GM12878 (cell line): Measurements from ENCODE around the gene SCNN1B. TPM values are rescaled to one million over a fixed set of nuclear protein-coding genes. Genes with fewer than 3 reads are reported as not detected.

ENCODE experiments used
- BCL11A ChIP-seq: IDR thresholded peaks from 2 replicates; pipeline ENCODE4 v1.6.1; 2011; ENCODE audit warnings: low read depth, low read length
- FOXM1 ChIP-seq: IDR thresholded peaks from 2 replicates; pipeline ENCODE4 v1.6.1; 2012; ENCODE audit warnings: low read depth, mild to moderate bottlenecking, inconsistent platforms, low read length, moderate library complexity
- KDM1A ChIP-seq: fragments of 200-600 bp; sonication (generic); IDR thresholded peaks from 2 replicates; pipeline ENCODE4 v1.6.1; 2016; ENCODE audit warnings: borderline replicate concordance
- MTA2 ChIP-seq: fragments of 450-650 bp; IDR thresholded peaks from 2 replicates; pipeline ENCODE4 v1.6.1; 2016; ENCODE audit warnings: low read depth, mild to moderate bottlenecking, moderate library complexity
- NR2C1 ChIP-seq: fragments of 450-650 bp; IDR thresholded peaks from 2 replicates; pipeline ENCODE4 v1.6.1; 2017; ENCODE audit warnings: antibody characterized with exemption, mild to moderate bottlenecking, moderate library complexity
- NR2C2 ChIP-seq: IDR thresholded peaks from 2 replicates; pipeline ENCODE4 v1.6.1; 2011; ENCODE audit warnings: borderline replicate concordance, low read depth; ENCODE audit not compliant: control insufficient read depth, insufficient read length
- POLR2AphosphoS5 ChIP-seq: IDR thresholded peaks from 2 replicates; pipeline ENCODE4 v1.6.1; 2011; ENCODE audit warnings: mild to moderate bottlenecking, low read length, inconsistent platforms
- RELA ChIP-seq: fragments of 450-650 bp; IDR thresholded peaks from 2 replicates; pipeline ENCODE4 v1.8.0; 2014; ENCODE audit warnings: borderline replicate concordance; ENCODE audit not compliant: partially characterized antibody
- polyA plus RNA-seq, 11 experiments: library from polyadenylated mRNA; depleted of rRNA in 4 of 11; unstranded in 6 of 11; stranded (reverse) in 5 of 11; fragments of >200 nt; fragmentation: Nextera tagmentation in 4 of 11; fragmentation: Illumina TruSeq in 1 of 11; extraction: Ambion mirVana in 4 of 11; extraction: Trizol in 1 of 11; gene quantifications; 1 replicate in 1 of 11; 2 replicates in 10 of 11; pipeline versions ENCODE4 v1.2.1 to v1.2.3, GENCODE V29; 2011 to 2016; ENCODE audit warnings: inconsistent platforms in 2 of 11, missing spikeins in 2 of 11, low read depth in 1 of 11
- total RNA-seq, 4 experiments: library from RNA; depleted of rRNA in 3 of 4; stranded (reverse); fragments of >200 nt in 3 of 4; fragmentation: Illumina TruSeq in 1 of 4; extraction: Trizol in 1 of 4; gene quantifications; 2 replicates each; pipeline versions ENCODE4 v1.2.1 to v1.2.3, GENCODE V29; 2013 to 2021
- TF ChIP-seq, protein P1 (sequence below): fragments of 450-650 bp; formaldehyde crosslinking; IDR thresholded peaks from 2 replicates; pipeline ENCODE4 v1.5.0; 2022; ENCODE audit warnings: mild to moderate bottlenecking, missing genetic modification characterization
- TF ChIP-seq, protein P2 (sequence below): IDR thresholded peaks from 2 replicates; pipeline ENCODE4 v1.6.1; 2012; ENCODE audit warnings: low read length, inconsistent platforms
- TF ChIP-seq, protein P3 (sequence below): fragments of 450-650 bp; IDR thresholded peaks from 2 replicates; pipeline ENCODE4 v1.6.1; 2016; ENCODE audit warnings: mild to moderate bottlenecking

Gene SCNN1B
- total and polyA plus RNA-seq, 10 of the 15 experiments (the other 5 are each of a cell fraction or from before 2014, with no cell fraction given), result 0.28 to 1.5 (median 0.64) TPM

DNA sequence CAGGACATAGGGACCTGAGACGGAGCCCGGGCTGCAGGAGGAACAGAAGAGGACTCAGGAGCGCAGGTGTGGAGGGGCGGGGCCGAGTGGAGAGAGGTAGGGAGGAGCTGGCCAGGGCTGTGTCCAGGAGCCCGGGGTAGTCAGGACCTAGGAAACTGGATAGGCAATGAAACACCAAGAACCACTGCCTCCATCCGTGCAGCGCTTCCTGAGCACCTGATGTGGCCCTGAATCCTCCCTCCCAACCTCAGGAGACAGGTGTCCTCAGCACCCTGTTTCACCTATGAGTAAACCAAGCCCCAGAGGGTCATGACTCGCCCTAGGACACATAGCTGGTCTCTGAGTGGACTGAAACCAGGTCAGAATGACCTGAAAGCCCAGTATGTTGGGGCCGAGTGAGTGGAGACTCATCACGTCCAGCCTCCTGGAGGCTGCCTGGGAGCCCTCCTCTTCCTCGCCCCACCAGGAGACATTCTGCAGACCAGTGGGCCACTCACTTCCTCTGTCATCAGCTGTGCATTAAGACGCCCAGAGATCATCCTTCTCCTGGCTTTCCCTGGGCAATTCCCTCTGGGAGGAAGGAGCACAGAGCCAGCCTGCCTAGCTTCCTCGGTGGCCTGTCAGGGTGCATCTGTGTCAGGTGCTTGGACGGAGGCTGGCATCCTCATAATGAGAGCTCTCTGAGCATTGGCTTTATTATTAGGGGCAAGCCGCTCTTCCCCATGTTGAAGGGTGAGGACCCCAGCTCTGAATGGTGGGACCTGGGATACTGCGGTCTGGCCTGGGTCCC lies 72.8 kb downstream of the SCNN1B start (continued):
- TF ChIP-seq, protein P1, sequence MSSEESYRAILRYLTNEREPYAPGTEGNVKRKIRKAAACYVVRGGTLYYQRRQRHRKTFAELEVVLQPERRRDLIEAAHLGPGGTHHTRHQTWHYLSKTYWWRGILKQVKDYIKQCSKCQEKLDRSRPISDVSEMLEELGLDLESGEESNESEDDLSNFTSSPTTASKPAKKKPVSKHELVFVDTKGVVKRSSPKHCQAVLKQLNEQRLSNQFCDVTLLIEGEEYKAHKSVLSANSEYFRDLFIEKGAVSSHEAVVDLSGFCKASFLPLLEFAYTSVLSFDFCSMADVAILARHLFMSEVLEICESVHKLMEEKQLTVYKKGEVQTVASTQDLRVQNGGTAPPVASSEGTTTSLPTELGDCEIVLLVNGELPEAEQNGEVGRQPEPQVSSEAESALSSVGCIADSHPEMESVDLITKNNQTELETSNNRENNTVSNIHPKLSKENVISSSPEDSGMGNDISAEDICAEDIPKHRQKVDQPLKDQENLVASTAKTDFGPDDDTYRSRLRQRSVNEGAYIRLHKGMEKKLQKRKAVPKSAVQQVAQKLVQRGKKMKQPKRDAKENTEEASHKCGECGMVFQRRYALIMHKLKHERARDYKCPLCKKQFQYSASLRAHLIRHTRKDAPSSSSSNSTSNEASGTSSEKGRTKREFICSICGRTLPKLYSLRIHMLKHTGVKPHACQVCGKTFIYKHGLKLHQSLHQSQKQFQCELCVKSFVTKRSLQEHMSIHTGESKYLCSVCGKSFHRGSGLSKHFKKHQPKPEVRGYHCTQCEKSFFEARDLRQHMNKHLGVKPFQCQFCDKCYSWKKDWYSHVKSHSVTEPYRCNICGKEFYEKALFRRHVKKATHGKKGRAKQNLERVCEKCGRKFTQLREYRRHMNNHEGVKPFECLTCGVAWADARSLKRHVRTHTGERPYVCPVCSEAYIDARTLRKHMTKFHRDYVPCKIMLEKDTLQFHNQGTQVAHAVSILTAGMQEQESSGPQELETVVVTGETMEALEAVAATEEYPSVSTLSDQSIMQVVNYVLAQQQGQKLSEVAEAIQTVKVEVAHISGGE, result no peak
- no peak for TF ChIP-seq RELA
- no peak for TF ChIP-seq NR2C2
- no peak for TF ChIP-seq NR2C1
- TF ChIP-seq POLR2AphosphoS5, result no peak
- TF ChIP-seq FOXM1, result no peak
- TF ChIP-seq BCL11A, result no peak
- no peak for TF ChIP-seq KDM1A
- no peak for TF ChIP-seq MTA2
- TF ChIP-seq, protein P2, sequence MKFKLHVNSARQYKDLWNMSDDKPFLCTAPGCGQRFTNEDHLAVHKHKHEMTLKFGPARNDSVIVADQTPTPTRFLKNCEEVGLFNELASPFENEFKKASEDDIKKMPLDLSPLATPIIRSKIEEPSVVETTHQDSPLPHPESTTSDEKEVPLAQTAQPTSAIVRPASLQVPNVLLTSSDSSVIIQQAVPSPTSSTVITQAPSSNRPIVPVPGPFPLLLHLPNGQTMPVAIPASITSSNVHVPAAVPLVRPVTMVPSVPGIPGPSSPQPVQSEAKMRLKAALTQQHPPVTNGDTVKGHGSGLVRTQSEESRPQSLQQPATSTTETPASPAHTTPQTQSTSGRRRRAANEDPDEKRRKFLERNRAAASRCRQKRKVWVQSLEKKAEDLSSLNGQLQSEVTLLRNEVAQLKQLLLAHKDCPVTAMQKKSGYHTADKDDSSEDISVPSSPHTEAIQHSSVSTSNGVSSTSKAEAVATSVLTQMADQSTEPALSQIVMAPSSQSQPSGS, result no peak
- TF ChIP-seq, protein P3, sequence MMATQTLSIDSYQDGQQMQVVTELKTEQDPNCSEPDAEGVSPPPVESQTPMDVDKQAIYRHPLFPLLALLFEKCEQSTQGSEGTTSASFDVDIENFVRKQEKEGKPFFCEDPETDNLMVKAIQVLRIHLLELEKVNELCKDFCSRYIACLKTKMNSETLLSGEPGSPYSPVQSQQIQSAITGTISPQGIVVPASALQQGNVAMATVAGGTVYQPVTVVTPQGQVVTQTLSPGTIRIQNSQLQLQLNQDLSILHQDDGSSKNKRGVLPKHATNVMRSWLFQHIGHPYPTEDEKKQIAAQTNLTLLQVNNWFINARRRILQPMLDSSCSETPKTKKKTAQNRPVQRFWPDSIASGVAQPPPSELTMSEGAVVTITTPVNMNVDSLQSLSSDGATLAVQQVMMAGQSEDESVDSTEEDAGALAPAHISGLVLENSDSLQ, result no peak
